Amniotic epithelial cell (primary cell): ENCODE measurements around the gene BMX.

Experiments used
- DNase-seq: peaks from one replicate; pipeline ENCODE4 v3.0.0-alpha.2; 2010; ENCODE audit warnings: low read depth

Gene BMX

DNA sequence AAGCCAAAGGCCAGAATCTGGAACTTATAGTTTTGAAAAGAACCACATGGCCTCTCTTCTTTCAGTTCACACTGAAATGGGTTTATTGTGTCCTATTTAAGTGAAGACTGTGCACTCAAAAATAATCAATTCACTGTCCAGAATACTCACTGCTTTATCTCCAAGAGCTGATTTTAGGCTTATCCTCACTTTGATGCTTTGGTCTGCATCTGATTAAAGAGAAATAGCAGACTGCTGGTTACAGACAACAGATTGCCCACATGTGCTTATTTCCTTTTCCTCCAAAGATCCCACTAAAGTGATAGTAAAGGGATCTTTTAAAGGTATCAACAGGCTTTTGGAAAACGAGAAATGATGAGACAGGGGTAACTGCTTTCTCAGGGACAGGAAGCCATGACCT, 69.5 kb downstream of the BMX start:
- DNase-seq = no peak

DNA sequence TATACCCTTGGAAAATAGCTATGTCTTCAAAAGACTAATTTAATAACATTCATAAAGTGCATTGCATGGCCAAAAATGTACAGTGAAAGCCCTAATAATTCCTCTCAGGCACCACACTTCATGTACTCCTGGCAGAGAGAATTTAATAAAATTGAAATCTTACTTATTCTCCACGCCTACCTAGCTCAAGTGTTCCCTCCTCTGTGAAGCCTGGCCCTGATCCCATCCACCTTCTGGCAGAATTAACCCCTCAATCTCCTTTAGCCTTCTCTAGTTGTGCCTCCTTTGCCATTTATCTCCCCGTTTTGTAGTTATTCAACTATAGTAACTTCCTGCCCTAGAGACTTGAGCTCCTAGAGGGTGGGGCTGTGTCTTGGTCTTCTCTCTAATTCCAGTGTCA, 73.4 kb downstream of the BMX start:
- DNase-seq = no peak

DNA sequence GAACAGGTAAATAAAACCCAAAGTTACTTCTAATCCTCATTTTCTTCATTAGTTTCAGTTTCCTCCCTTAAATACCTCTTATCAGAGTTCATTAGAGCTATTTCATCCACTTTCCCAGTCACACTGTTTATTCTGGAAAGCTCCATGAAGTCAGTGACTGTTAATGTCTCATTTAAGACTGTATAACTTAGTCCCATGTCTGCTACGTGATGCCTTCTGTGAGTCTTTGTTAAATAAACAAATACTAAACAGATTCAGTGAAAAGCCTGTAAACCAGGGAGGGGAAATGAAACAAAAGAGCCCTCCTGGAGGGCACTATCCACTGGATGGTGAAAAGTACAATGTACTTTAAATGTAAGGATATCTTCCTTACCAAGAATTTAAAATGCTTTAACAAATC, 75.4 kb downstream of the BMX start:
- DNase-seq = no peak

DNA sequence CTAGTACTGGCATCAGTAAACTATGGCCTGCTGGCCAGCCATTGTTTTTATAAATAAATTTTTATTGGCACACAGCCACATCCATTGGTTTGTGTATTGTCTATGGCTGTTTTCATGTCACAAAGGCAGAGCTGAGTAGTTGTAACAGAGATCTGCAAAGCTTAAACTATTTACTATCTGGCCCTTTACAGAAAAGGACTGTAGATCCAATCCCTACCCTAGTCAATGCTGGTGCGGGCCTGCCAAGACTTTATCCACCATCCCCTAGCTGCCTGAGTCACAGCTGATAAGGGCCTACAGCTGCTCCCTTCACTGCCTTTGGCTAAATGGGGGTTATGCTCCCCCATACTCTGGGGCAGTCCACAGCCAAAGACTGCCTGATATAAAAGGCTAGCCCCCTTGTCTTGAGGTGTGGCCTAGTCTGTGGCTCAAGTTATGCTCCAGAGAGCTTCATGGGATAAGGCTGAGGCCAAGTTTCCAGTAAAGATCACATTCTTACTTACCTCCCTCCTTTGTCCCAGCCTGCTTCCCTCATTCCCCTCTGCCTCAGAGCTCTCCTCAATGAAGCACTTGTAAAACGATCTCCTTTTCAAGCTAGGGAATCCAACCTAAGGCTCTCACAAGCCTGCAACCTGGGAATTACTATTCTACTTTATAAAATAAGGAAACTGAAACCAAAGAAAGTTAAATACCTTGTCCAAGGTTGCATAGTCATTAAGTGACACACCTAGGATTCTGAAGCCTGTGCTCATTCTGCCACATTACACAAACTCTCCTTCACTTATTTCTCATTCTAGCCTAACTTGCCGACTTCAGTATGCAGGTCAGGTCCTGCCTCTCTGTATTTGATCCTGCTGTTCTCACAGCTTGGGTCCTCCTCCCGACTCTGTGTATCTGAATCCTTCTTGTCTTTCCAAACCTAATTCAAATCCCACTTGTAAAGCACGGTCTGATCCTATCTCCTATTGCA, 79.5 kb downstream of the BMX start:
- DNase-seq = peak; percentile 62

DNA sequence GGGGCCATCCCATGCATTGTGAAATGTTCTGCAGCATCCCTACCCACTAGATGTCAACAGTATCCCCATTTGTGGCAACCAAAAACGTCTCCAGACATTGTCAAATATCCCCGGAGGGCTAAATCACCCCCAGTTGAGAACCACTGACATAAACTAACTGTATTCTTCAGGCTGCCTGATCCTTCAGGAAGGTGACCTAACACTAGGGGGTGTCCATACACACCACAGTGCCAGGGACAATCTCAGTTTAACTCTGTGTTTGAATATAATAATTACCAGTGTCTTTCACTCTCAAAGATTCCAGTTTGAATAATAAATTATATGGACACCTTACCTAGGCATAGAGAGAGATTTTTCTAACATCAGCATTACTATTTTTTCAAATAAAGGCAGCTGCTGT, 93.8 kb downstream of the BMX start:
- DNase-seq = no peak

DNA sequence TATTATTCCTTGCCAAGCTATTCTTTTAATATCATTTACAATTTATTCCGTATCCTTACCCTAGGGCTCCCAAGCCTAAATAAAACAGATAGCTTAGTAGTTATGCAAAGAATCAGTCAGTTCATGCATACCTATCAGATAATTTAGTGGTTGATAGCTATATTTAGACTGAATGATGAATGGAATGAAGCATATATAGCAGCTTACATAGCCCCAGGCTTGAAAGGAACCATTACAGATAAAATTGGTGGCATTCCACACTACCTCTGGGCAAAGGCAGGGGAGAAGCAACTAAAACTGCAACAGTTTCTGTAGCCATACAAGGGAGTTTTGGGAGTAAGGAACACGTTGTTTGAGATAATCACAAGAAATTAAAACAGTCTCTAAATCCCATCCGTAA, 97.4 kb downstream of the BMX start:
- DNase-seq = no peak

DNA sequence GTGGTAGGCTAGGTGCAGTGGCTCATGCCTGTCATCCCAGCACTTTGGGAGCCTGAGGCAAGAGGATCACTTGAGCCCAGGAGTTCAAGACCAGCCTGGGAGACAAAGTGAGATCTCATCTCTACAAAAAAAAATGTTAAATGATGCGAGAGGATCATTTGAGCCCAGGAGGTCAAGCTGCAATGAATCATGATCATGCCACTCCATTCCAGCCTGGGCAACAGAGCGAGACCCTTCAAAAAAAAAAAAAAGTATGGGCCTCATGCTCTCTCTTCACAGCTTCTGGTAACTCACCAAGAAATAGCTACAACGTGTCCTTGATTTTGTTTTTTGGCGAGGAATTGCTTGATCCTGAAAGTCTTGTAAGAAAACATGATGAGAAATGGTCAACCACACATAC, 98.9 kb downstream of the BMX start:
- DNase-seq = no peak

DNA sequence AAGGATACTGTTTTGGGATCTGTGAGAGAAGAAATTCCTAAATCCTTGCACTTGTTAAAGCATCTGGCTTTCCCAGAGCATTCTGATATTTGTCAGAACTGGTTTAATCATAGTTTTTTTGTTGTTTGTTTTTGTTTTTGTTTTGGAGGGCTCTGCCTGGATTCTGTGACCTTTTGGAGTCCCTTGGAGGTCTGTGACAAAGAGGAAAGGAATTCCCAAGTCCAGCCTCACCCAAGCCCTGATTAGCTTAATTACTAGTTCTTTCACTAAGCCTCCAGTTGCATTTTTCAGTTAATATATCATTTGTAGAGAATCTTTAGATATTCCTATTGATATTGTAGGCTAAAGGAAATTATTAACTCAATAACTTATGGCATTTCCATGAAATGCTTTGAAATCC, 99.4 kb downstream of the BMX start:
- no peak for DNase-seq

DNA sequence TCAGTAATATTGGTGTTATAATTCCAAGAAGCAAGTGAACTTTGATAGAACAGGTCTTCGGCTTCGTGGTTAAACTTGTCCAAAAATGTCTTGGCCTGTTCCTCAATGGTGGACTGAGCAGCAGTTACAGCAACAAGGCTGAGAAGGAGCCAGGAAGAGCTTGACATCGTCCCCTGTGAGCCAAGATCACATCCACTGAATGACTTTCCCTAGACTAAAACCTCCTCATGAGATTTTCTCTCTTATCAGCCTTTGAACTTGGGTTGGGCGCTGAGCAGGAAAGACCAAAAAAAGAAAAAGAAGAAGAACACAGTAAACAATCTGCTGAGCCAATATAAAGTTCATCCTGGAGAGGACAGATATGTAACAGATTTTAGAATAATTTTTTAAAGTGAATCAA, 100.1 kb downstream of the BMX start, which contains the start of gene ACE2:
ACE2 (minus strand) TSS at position 216 of the 400 bp plus-strand sequence; CDS start at position 167, 49 bp downstream.
- DNase-seq = no peak

DNA sequence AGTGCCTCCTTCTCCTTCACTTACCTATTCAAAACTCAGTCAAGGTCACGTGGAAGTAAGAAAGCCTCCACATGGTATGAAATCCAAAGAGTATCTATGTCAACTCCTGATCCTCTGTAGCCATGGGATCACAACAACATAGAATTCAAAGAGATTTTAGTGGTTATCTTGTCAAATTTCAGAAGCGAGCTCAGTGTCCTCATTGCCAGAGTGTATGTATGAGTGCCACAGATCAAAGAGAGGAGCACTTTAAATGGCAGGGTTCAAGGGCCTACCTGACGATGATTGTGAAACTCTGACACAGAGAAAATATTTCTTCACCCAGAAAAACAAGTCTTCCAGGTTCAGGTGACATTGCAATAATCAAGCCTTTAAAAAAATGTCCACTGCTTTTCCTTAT, 101.3 kb downstream of the BMX start:
- DNase-seq = no peak

DNA sequence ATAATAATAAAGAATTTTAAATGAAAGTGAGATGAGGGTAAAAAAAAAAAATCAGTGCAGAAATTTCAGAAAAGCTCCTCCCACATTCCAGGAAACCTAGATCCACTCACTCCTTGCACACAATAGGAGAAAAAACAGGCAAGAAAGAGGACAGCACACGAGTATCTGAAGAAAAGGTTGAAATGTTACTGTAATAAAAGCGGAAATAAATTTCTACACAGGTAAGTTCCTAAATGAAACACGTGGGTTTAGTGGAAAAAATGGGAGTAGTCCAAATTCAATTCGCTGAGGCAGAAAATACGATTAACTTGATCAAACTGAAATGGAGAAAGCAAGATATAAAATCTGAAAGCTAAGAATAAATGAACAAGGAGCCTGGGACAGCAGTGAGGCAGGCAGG, 102.2 kb downstream of the BMX start:
- DNase-seq = no peak

DNA sequence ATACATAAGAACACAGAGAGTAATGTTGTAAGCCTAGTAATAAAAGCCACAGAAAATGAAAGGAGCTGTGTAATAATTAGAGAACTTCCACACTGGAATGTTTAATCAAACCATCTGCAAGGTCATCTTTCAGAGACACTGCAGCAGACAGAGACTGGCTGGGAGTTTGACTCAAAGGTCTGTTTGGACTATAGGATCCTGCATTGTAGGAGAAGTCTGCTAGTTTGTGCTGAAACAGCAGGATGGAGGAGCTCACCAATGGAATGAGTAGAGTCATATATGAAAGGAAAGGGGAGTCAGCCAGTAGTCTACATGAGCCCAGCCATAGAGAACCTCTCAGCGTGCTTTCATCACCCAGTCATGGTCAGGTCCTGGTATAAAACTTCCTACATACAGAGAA, 104.6 kb downstream of the BMX start:
- DNase-seq = no peak
